ENCODE data around the gene TNNT3.

Gene TNNT3

DNA sequence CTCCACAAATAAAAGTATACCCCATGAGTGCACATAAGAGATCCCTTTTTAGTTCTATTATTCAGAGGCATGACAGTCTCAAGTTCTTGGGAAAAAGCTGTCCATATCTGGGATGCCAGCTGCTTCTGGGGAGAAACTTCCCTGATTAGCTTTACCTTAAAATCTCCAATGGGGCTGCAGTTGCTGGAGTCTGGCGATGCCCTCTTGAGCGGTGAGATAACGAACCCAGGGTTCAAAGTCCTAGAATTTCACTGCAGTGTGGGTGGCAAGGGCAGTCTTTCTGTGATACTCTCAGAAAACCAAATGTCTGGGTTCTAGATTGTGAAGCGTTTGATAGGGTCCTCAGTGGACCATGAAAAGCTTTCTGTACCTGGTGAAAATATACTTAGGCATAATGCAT lies 20.4 kb upstream of the TNNT3 start:
- DNase-seq = no peak

DNA sequence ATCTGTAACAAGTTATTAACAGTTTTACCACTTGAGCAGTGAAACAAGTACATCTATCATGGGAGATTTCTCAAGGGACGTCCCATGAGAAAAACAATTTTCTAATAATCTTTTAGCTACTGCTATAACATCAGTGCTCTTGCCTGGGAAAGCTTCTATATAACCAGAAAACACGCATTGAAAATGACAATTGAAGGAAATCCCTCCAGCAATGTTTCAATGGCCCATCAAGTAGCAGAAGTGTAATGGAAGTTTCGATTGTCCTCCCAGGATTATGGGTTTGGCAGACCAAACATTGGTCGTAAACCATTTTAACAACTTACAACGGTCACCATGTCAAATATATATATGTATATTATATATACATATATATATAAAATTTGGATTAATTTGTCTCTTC lies 19.8 kb upstream of the TNNT3 start:
- no peak for DNase-seq

DNA sequence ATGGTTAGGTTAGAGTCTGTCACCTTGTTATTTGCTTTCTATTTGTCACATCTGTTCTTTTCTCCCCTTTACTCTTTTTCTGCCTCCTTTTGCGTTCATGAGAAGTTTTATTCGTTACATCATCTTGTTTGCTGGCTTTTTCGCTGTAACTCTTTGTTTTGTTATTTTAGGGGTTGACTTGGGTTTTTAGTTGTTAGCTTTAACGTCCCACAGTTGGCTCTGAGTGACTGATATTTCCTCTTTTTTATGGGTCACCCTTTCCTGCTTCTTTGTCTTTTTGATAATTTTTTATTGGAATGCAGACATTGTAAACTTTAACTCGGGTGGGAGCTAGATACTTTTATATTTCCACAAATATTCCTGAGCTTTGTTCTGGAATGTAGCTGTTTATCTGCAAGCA lies 13.3 kb upstream of the TNNT3 start:
- DNase-seq = no peak

DNA sequence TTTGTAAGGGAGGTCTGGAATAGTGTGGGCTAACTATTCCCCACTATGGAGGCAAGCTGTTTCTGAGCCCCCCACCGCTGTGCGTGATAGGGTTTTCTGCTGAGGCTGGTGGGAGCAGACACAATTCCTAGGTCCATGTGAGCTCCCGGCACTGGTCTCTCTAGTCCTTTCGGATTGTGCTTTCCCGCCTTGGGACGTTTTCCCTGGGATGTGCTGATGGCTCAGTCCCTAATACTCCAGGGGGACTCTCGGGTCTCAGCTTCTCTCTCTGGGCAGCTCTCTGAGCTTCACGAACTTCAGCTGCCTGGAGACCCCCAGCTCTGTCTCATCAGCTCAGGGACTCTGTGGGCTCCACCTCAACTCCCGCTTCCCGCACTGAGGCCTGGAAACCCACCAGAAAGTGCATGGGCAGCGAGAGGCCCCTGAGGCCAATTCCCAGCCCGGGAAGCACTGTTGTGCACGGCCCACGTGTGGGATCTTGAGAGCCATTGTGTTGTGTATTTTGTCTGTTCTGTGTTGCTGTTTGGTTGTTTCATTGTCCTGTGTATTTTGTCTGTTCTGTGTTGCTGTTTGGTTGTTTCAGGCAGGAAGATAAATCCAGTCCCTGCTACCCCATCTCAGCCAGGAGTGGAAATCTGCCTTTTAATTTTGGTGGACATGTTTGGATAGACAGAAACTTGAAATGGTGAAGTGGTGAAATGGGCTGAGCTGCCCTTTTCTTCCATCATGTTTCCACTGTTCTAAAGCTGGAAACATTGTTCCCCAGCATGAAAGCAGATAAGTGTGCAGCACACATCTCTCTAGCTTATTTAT lies 12.7 kb upstream of the TNNT3 start:
- DNase-seq = no peak

DNA sequence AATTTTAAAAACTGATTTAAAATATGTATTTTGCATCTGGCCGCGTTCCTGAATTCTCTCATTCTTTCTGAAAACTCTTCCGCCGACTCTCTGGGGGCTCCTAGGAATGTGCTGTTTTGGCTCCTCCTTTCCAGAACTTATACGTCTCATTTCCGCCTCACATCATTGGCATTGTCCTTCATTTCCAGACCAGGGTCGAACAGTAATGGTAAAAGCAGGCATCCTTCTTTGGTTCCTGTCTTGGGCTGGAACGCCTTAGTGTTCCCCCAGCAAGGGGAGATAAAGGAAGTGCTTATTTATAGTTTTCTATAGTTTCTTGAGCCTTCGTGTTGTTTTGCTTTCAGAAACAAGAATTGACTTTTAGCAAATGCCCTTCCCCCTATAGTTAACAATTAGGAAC lies 10.9 kb upstream of the TNNT3 start:
- no peak for DNase-seq

DNA sequence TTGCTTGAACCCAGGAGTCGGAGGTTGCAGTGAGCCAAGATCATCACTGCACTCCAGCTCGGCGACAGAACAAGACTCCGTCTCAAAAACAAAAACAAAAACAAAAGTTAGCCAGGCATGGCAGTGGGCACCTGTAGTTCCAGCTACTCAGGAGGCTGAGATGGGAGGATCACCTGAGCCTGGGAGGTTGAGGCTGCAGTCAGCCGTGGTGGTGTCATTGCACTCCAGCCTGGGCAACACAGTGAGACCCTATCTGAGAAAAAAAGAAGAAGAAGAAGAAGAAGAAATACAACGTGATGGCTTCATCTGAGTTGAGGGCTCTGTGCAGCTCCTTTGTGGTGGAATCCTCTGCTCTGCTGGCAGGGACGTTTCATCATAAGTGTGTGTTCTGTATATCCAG lies 10.0 kb upstream of the TNNT3 start:
- no peak for DNase-seq

DNA sequence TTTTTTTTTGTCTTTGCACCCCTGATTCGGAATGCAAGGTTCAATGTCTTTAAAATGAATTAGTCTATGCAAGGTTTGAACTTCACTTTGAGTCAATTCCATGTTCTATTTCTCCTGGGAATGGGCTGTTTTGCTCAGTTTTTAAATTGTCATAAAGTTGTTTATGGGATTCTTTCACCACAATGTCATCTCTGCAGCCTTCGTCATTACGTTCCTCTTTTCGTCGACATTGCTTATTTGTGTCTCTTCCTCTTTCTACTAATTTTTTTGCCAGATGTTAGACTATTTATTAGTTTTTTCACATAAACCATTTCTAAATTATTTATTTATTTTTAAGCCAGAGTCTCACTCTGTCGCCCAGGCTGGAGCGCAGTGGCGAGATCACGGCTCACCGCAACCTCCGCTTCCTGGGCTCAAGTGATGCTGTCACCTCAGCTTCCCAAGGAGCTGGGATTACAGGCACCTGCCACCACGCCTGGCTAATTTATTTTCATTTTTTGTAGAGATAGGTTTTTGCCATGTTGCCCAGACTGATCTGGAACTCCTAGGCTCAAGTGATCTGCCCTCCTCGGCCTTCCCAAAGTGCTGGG lies 7.1 kb upstream of the TNNT3 start:
- DNase-seq = no peak

DNA sequence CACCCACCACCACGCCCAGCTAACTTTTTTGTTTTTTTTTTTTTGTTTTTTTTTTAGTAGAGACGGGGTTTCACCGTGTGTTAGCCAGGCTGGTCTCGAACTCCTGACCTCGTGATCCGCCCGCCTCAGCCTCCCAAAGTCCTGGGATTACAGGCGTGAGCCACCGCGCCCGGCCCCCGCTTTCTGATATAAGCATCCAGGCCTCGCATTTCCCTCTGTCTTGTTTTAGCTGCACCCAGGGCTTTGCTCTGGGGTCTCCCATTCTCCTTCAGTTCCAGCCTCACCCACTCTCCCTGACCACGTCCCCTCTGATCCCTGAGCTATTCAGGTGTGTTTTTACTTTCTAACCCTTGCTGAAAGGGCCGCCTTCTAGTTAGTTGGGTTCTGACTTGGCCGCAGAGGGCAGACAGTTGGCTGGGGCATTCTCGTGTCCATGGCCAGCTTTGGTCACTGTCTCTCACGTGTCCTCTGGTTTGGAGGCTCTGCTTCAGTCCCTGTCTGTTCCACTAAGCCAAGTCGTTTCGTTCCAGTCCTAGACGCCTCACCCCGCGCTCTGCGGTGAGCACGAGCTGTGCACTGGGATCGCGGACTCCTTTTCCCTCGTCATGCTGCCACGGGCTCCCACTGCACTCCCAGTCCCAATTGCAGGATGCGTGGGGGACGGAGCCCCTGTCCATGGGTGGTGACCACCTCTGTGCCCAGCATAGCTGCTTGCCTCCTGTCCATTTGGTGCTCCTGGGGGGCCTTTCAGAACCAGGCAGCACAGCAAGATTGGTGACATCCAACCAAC lies 6.0 kb upstream of the TNNT3 start:
- DNase-seq = no peak

DNA sequence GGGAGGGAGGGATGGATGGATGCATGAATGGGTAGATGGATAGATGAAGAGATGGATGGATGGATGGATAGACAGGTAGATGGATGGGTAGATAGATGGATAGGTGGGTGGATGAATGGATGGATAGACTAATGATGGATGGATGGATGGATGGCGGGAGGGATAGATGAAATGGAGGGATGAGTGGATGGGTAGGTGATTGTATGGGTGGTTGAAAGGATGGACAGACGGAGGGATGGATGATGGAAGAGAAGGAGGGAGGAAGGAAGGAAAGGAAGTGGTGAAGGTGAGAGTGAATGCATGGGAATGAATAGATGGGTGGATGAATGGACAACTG lies 3.7 kb upstream of the TNNT3 start:
- DNase-seq = no peak

DNA sequence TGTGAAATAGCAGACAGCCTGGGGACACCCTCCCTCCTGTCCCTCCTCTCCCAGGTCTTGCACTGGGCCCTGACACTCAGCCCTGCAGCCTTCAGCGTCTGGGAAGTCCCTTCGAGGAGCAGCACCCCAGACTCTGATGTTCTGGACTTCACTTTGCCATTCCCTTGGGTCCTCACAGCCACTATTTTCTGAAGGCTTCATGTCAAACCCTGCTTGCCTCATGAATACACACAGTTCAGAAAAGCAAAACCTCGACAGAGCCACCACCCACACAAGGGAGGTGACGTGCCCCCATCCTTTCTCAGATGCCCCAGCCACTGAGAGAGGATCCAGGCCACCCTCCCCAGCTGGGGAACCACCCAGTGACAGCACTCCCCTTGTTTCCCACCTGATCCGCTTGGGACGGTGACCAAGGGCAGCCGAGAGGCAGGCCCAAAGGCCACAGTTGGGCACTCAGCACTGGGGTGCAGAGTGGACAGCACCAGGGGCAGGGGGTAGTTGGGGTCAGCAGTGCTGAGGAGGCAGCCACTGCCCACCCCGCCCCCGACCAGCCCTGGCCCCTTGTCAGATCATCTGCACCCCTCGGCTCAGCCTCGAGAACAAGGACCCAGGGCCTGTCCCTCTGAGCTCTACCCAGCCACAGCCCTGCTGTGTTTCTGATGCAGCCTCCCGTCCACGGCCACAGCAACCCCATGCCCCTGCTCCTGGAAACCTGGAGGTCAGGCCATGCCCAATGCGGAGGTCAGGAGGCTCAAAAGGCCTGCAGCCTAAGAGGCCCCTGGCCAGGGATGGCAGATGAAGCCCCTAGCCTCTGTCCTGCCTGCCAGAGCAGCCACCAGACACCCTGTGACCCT lies 3.1 kb upstream of the TNNT3 start:
- DNase-seq = no peak

DNA sequence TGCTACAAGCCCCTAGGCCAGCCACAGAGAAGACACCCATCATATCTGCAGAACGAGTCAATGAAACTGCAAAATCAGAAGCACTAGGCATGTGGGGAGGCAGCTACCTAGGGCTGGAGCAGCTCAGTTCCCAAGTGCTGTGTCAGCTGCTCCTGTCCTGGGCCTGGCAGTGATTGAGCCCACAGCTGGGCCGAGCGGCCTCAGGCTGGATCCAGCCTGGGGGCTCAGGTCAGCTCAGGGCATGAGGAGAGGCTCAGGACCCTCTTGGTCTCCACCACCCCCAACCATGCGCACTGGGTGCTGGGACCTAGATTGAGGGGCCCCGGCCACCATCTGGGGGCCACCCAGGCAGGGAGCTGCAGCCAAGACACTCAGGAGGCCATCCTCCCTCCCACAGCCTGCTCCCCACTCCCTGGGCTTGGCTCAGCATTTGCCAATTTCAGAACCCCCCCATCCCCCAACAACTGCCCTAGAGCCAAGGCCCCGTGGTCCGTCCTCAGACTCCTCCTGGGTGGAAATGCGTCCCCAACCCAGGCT lies 2.4 kb upstream of the TNNT3 start:
- no peak for DNase-seq

DNA sequence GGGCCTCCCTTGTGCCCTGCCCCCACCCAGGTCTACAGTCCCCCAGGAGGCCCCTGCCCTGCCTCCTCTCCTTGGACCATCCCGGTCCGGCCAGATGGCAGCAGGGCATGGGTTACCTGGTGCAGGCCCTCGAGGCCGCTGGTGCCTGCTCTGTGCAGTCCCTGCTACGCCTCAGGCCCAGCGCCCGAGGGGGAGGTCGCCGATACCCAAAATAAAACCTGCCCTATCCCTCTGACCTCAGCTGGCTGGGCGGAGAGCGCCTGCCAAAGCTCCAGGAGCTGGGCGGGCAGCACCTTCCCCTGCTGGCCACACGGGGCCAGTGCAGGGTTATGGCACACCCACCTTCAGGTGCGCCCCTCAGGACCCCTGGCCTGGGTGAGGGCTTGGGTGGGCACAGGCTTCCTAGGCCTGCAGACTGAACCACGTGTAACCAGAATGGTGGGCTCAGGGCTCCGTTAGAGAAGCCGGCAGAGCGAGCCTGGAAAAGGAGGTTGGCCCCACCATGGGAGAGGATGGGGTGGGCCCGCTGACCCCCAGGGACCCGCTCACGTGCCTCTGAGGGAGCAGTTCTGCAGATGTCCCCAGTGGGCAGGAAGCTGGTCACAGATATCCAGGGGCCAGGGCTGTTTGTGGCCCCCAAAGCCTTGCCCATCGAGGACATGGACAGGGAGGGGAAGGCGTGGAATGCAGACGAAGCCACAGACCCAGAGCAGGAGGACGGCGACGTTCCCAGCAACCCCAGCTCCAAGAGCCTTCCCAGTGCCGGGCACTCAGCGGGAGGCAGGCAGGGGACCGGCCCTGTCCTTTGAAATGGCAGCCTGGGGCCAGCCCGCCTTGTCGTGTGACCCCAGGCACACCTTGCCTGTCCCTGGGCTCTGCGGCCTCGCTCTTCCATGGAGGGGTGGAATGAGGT lies 1.7 kb upstream of the TNNT3 start:
- DNase-seq = no peak

DNA sequence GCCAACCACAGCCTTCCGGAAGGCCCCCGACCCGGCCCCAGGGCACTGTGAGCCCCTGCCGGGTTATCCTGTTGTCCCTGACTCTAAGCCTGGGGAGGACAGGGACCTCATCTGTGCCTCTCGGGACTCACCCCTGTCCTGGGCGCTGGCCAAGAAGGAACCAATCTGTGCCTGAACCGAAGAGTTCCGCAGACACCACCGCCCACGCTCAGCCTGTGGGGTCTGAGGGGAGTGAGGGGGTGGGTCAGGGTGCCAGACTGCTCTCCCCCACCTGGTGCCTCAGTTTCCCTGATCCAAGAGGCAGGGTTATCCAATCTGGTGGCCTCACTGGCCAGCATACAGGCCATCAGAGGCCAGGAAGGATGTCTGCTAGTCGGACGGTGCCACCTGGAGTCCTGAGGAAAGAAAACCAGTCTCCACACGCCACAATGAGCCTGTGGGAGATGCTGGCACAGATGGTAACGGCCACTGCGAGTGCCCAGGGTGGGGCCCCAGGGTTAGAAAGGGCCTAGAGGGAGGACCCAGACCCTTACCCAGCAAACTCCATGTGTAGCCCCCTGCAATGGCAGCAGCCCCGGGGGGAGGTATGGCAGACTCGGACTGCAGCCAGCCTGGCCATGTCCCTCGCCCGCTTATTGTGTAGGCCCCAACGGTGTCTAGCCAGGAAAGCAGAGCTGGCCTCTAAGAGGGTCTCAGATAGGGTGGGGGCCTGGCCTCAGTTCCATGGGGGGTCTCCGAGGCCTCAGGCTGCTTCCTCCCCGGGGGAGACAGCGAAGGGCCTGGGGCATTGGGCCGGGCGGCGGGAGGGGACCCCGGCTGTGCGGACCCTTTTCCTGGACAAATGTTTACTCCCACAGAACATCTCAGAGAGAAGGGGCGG lies 827 bp upstream of the TNNT3 start:
- no peak for DNase-seq

DNA sequence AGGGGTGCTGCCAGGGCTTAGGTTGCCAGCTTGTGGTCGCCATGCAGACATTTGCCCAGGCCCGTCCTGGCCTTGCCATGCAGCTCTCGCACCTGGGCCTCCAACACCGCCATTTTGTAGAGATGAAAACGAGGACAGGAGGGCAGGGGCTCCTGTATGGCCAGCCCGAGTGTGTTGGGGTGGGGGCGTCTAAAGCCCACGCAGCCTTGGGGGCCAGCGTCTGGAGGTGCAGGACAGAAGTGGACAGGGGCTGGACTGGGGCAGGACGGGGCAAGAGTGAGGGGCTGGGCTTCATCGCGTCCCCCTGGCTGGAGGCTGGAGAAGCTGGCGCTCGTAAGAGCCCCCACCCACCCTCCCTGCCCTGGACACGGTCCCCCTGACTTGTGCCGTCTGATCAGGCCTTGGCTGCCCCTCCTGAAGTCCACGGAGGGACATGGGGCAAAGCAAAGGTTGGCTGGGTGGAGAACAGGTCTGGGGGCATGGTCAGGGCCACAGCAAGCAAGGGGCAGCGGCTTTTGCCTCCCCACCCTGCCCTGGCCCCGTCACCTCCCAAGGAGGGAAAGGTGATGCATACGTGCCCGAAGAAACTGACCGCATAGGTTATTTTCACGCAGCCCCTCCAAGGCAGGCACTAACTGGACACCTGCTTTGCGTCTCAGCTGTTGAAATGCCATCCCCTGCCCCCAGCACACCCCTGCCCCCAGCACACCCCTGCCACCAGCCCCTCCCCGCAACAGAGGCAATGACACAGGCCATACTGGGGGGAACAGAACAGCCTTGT lies 815 bp downstream of the TNNT3 start:
- no peak for DNase-seq

DNA sequence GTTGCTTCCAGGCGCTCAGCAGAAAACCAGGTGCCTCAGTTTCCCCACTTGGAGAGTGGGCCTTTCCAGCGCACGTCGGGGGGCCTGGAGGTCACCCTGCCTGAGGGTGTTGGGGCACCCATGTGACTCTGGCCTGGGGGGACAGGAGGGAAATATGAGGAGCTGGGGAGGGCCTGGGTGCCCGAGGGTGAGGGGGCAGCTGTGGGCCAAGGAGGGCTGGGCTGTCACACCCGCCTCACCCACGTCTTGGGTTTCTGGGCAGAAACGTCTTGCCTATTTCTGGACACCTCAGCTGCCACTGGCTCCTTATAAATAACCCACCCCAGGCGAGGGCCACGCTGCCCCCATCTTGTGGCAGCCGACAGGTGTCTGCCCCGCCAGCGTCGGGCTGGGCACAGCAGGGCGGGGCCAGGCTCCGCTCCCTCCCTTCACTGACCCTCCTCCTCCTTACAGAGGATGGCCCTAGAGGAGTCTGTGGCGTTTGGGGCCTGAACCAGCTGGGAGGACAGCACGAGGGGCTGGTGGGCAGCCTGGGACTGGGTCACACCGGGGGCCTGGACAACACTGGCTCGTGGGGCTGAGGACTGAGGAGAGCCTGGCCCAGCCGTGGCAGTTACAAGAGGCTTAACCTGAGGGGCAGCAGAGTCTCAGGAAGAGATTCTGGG lies 1.5 kb downstream of the TNNT3 start:
- no peak for DNase-seq

DNA sequence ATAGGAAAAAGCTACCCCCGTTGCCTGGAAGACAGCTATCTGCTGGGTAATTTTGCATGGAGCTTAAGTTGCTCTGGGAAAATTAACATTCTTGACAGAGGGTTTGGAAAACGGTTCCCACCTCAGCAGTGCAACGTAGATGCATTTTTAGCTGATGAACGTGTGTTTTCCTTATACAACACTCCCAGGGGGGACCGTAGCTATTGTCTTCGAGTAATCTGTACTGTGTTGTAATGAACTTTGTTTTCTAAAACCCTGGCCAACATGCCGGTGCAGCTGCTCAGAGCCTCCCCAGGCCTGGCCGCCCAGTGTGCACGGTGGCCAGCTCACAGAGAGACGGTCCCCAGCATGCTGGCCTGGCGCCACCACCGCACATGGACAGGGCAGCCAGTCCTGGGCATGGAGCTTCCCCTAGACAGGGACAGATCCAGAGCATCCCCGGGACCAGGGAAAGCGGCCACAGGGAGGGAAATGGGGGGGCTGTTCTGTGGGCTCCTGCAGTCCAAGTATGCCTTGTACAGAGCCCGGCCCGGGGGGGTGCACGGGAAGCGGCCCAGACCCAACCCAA lies 2.2 kb downstream of the TNNT3 start:
- no peak for DNase-seq

DNA sequence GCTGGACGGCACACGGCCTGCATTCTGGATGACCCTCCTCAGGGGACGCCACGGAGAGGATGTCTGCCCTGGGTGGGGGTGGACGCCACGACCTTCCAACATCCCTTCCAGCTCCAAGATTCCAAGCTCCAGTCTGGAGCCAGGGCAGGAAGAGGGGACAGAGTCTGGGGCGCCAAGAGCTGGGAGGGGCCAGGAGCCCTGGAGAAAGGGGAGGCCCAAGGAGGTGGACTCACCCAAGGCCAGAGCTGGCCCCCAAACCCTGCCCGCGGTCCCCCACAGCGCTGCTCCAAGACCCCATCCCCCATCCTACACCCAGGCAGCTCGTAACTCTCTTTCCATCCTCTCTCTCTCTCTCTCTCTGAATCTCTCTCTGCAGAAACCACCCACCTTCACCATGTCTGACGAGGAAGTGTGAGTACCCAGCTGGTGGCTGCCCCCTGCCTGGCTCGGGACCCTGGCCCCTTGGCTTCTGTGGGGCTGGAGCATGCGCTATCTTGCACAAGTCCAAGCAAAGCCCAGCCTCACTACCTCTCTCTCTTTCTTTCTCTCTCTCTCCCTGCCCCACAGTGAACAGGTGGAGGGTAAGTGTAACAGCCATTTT lies 3.1 kb downstream of the TNNT3 start:
- no peak for DNase-seq

DNA sequence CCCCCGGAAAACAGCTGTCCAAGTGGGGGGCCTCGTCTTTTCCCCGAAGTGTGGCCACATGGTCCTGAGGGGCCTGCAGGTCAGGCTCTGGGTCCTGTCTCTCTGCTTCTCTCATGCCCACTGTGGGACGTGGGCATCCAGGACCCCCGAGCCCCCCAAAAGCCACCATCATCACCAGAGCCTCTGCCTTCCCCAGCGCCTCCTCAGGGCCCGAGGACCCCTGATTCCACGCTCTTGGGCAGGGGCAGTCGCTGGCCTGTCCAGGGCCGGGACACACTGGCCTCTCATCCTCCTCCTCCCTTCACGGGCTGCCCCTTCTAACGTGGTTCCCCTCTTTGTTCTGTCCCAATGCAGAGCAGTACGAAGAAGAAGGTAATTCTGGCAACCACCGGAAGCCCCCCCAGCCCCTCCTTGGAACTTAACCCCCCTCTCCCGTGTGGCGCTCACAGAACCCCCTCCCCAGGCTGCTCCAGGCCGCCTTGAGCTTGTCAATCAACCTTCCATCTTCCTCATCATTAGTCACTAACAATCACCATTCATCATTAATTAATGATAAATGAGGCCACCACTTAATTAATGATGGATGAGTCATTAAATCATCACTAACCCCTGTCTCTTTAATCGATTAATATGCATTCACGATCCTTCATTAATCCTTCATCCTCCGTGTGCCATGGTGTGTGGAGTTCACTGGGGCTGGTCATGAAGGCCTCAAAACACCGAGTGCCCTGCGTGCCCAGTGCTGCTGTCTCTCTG lies 3.9 kb downstream of the TNNT3 start:
- no peak for DNase-seq
